ENCODE data around the gene ZNF554.

Gene ZNF554

GRCh38 chr19:2798158-2798685, 21.4 kb upstream of the ZNF554 start:
- Histone ChIP-seq H3K9me3 (ENCODE audit: control insufficient read depth, insufficient read depth, low read length) (no peaks in the 10 kb centered on the region), H3K79me2 (ENCODE audit: control insufficient read depth, low read length) (peaks cover 19% of the 10 kb centered on the region), H3K4me2 (ENCODE audit: low read length) (no peak overlapping the region), H3K4me1 (ENCODE audit: control insufficient read depth, low read length) (no peaks in the 10 kb centered on the region), H3K9me2 (replicated peaks; ENCODE audit: control insufficient read depth, low read length) (no peaks in the 10 kb centered on the region), H3K36me3 (ENCODE audit: control insufficient read depth, low read length) (peaks cover 92% of the 10 kb centered on the region), H3F3A (ENCODE audit: control insufficient read depth, insufficient read depth) (no peaks in the 10 kb centered on the region; the same call in 1 of the 2 replicates), H4K20me1 (ENCODE audit: control insufficient read depth, insufficient read depth, low read depth, low read length) (no peaks in the 10 kb centered on the region), H3K27me3 (ENCODE audit: control insufficient read depth, low read length) (no peaks in the 10 kb centered on the region), H3K27ac (ENCODE audit: low read depth, low read length) (no peak overlapping the region), H3K4me3 (ENCODE audit: low read length) (no peak overlapping the region)
- TF ChIP-seq CTCF (IDR thresholded peaks at IDR 0.05; ENCODE audit: low read depth, low read length, poor library complexity, severe bottlenecking) (no peak), EZH2phosphoT487 (IDR thresholded peaks at IDR 0.05; ENCODE audit: borderline replicate concordance, low read length) (no peak)

- peaks cover 17% of the 10 kb centered on the region for H3K79me2 ChIP-seq (ENCODE audit: control insufficient read depth, low read length)
- H3K36me3 ChIP-seq (ENCODE audit: control insufficient read depth, low read length) = peaks cover 90% of the 10 kb centered on the region
- TF ChIP-seq CTCF (IDR thresholded peaks at IDR 0.05; ENCODE audit: low read depth, low read length, poor library complexity, severe bottlenecking) (no peak), EZH2phosphoT487 (IDR thresholded peaks at IDR 0.05; ENCODE audit: borderline replicate concordance, low read length) (no peak)
- no peaks in the 10 kb centered on the region for H3K27me3 ChIP-seq (ENCODE audit: control insufficient read depth, low read length)
- no peaks in the 10 kb centered on the region for H3K4me1 ChIP-seq (ENCODE audit: control insufficient read depth, low read length)
- H3K27ac ChIP-seq (ENCODE audit: low read depth, low read length) = no peak overlapping the region
- H3K4me2 ChIP-seq (ENCODE audit: low read length) = no peak overlapping the region
- no peaks in the 10 kb centered on the region for H4K20me1 ChIP-seq (ENCODE audit: control insufficient read depth, insufficient read depth, low read depth, low read length)
- H3F3A ChIP-seq (ENCODE audit: control insufficient read depth, insufficient read depth) = no peaks in the 10 kb centered on the region; the same call in 1 of the 2 replicates
- no peaks in the 10 kb centered on the region for H3K9me3 ChIP-seq (ENCODE audit: control insufficient read depth, insufficient read depth, low read length)
- H3K4me3 ChIP-seq (ENCODE audit: low read length) = no peak overlapping the region
- H3K9me2 ChIP-seq (replicated peaks; ENCODE audit: control insufficient read depth, low read length) = no peaks in the 10 kb centered on the region
These were observed 20.9 kb upstream of the ZNF554 start for GRCh38 chr19:2798733-2799132.

- H3K4me3 ChIP-seq (ENCODE audit: low read length) = no peak overlapping the region
- no peaks in the 10 kb centered on the region for H3K27me3 ChIP-seq (ENCODE audit: control insufficient read depth, low read length)
- H3K9me3 ChIP-seq (ENCODE audit: control insufficient read depth, insufficient read depth, low read length) = no peaks in the 10 kb centered on the region
- H3K9me2 ChIP-seq (replicated peaks; ENCODE audit: control insufficient read depth, low read length) = no peaks in the 10 kb centered on the region
- peaks cover 87% of the 10 kb centered on the region for H3K36me3 ChIP-seq (ENCODE audit: control insufficient read depth, low read length)
- H3K27ac ChIP-seq (ENCODE audit: low read depth, low read length) = no peak overlapping the region
- TF ChIP-seq EZH2phosphoT487 (IDR thresholded peaks at IDR 0.05; ENCODE audit: borderline replicate concordance, low read length) (no peak), CTCF (IDR thresholded peaks at IDR 0.05; ENCODE audit: low read depth, low read length, poor library complexity, severe bottlenecking) (no peak)
- no peaks in the 10 kb centered on the region; the same call in 1 of the 2 replicates for H3F3A ChIP-seq (ENCODE audit: control insufficient read depth, insufficient read depth)
- H3K4me1 ChIP-seq (ENCODE audit: control insufficient read depth, low read length) = no peaks in the 10 kb centered on the region
- no peak overlapping the region for H3K4me2 ChIP-seq (ENCODE audit: low read length)
- peaks cover 11% of the 10 kb centered on the region for H3K79me2 ChIP-seq (ENCODE audit: control insufficient read depth, low read length)
- H4K20me1 ChIP-seq (ENCODE audit: control insufficient read depth, insufficient read depth, low read depth, low read length) = no peaks in the 10 kb centered on the region
These were observed 20.2 kb upstream of the ZNF554 start for GRCh38 chr19:2799273-2800020.

Data from DOHH2 (cell line).